Activated CD8-positive, alpha-beta memory T cell treated with anti-CD3 and anti-CD28 coated beads for 36 hours (primary cell): ENCODE results near the gene RNF19B. TPM values are rescaled to one million over a fixed set of nuclear protein-coding genes. Genes with fewer than 3 reads are reported as not detected.

Experiments used
- CTCF ChIA-PET: fragments of 350-600 bp; sonication (Branson Sonifier 250); formaldehyde crosslinking; loops from one replicate; lab custom pipeline; 2021; ENCODE audit warnings: antibody characterized with exemption; lab: Charles Lee
- POLR2A ChIA-PET: fragments of 350-600 bp; sonication (Branson Sonifier 250); formaldehyde crosslinking; loops from one replicate; lab custom pipeline; 2021; ENCODE audit warnings: antibody characterized with exemption; lab: Charles Lee
- total RNA-seq, 2 experiments: library from RNA; stranded (reverse); gene quantifications; one replicate each; pipeline ENCODE4 v1.2.3, GENCODE V29; 2021

The RNF19B gene
- 10 to 100 TPM; 21.7 to 22.5 TPM for total RNA-seq

- ChIA-PET POLR2A (interaction anchor here (0.5 to 1.5 kb wide), 9 partner anchors 11 to 53 kb away, joined by 3 to 6 read pairs (median 3); no protein-coding TSS in a partner anchor), CTCF (interaction anchor here (1.3 kb wide), 1 partner anchor 162 kb away, joined by 6 read pairs; no protein-coding TSS in a partner anchor)
Observed at GRCh38 chr1:32964461-32965250, at the start of gene RNF19B. RNF19B (minus strand) TSS chr1:32964809; CDS start chr1:32964685, 124 bp downstream.

DNA sequence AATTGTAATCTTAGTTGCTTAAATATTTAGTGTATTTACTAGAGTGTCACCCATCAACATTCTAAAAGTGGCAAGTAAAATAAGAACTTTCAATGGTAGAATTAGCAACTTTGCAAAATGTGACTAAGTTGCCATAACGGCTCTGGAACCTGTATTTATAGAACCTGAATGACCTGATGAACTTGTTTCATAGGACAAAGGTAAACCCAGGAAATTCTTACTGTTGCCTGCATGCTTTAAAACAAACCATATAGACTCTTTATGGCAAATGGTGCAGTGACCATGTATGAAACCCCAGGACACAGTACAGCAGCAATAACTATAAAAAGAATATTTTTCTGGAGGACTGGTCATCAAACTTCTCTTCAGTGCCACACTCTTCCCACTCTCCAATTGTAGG, 49.2 kb upstream of the RNF19B start:
- ChIA-PET POLR2A (no interaction called here), CTCF (interaction anchor here (0.7 kb wide), 1 partner anchor 11 kb away, joined by 3 read pairs; no protein-coding TSS in a partner anchor)

DNA sequence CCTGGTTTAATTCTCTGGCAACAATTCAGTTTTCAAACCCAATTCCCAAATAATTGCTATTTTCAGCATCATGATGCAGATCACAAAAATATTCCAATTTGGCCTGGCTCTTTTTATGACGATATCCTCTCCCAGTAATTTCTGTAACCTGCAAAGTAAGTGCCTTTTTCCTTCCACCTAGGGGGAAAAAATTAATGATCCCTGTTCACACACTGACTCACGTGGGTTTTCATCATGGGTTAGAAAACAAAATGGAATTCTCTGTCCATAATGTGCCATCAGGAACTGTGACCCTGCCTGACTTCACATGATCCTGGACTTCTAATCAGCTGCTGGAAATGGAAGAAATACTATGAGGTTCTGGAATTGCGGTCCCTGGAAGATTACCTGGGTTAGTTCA, 47.6 kb upstream of the RNF19B start:
- POLR2A ChIA-PET, result no interaction called here
- CTCF ChIA-PET, result no interaction called here

- POLR2A ChIA-PET, result no interaction called here
- CTCF ChIA-PET, result no interaction called here
Observed at GRCh38 chr1:33010932-33011731, 46.5 kb upstream of the RNF19B start.

- CTCF ChIA-PET, result no interaction called here
- POLR2A ChIA-PET, result no interaction called here
Observed at GRCh38 chr1:33009561-33009960, 45.0 kb upstream of the RNF19B start.

DNA sequence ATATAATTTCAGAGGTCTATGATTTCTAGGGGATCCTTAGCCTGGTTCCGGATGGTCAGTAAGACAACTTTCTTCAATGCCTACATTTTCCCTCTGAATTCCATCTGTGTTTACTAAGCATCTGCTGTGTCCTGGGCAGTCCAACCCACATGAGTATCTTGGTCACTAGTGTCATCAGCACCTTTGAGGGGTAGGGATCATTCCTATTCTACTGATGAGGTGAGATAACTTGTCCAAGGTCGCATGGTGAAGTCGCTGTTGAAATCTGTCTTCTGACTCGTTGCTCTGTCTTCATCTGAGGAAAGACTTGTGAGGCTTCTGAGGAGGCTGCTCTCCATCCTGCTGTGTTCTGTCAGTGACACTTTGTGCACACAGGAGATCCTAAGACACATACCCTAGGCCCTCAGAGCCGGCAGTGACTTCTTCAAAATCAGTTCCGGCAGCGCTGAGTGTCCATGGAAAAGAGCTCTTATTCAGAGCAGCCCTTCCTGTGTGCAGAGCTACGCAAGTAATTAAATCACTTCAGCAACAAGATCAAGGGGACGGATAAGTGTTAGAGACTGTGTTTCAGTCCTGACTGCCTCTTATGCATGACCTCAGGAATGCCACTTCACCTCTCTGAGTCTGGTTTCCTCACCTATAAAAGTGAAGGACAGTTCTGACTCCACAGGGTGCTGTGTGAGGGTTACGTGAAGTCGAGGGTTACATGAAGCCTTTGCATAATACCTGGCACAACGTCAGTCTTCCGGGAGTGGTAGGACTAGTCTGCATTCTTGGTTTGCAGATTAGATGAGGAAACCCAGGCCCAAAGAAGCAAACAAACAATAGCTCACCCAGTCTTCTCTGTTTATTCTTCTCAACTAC, 43.7 kb upstream of the RNF19B start:
- POLR2A ChIA-PET, result interaction anchor here (0.7 kb wide), 1 partner anchor 38 kb away, joined by 5 read pairs; no protein-coding TSS in a partner anchor
- CTCF ChIA-PET, result no interaction called here

DNA sequence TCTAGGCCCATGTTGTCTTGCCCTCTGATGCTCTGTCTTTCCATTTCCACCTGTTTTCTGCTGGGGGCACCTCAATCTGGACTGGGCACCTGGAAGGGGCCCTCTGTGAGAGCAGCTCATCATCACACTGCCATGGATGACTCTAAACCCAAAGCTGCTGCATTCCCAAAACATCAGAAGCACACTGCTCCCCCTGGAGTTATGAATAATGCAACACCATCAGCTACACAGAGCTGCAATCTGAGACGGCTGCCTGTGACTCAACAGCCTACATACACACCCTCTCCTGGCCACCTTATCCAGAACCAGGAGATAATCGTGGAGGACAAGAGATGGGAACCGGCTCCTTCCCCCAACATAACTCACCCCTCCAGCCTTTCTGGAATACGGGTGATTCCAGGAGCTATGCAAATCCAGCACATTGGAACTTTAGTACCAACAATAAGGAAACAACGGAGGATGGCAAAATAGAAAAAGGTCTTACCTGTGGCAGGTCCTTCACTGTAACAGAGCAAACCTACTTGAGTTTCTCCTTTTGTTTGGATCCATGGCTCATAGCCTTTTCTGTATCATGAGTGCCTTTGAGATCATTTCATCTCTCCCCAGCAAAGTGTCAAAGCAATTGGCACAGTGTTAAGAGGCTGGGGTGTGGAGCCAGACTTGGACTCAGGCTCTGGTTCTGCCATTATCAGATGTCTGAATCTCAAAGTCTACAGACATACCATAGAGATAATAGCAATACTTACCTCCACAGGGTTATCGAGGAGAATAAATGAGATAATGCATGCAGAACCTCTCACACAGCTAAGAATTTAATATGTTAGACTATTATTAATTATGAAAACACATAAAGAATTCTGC, 42.8 kb upstream of the RNF19B start:
- POLR2A ChIA-PET, result no interaction called here
- CTCF ChIA-PET, result interaction anchor here (1.1 kb wide), 2 partner anchors 10 to 30 kb away, joined by 3 read pairs; no protein-coding TSS in a partner anchor

- ChIA-PET POLR2A (no interaction called here), CTCF (interaction anchor here (0.9 to 1.4 kb wide), 5 partner anchors 9 to 72 kb away, joined by 3 to 5 read pairs (median 4); no protein-coding TSS in a partner anchor)
Observed at GRCh38 chr1:33005838-33006421, 41.3 kb upstream of the RNF19B start.

DNA sequence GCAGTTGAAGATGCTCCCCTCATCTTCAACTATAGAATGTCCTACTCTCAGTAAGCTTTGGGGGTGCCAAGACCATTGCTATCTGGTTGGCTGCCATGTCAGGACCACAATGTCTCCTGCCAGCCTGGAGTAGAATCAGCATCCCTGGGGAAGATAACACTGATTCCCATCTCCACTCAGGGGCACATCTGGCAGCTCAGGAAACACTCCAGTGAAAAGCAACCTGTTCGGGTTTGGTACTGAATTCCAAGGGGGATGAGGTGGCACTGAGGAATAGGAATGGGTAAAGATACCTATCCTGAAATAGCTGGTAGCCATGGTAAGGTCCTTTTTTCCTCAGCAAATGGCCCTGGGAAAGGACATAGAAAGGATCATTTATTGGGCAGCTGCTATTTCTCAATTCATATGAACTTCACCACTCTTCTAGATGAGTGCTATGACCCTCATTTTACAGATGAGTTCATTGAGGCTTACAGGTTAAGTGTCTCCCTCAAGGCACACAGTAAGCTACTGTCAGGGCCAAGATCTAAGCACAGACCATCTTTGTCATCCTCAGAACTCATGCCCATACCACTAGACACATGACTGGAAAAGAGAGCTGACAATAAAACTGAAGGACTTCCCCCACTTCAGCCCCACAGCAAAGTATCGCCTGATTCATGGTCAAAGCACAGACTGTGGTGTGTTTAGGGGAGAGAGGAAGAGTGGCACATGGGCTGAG, 40.7 kb upstream of the RNF19B start:
- CTCF ChIA-PET, result interaction anchor here (0.9 to 1.4 kb wide), 5 partner anchors 9 to 72 kb away, joined by 3 to 5 read pairs (median 4); no protein-coding TSS in a partner anchor
- POLR2A ChIA-PET, result interaction anchor here (1.0 kb wide), 1 partner anchor 42 kb away, joined by 3 read pairs; no protein-coding TSS in a partner anchor

GRCh38 chr1:33004613-33005012, 40.0 kb upstream of the RNF19B start:
- ChIA-PET CTCF (interaction anchor here (0.9 to 1.4 kb wide), 3 partner anchors 42 to 71 kb away, joined by 3 to 4 read pairs (median 4); no protein-coding TSS in a partner anchor), POLR2A (interaction anchor here (1.0 kb wide), 1 partner anchor 41 kb away, joined by 3 read pairs; no protein-coding TSS in a partner anchor)

GRCh38 chr1:33003657-33004056, 39.0 kb upstream of the RNF19B start:
- ChIA-PET POLR2A (no interaction called here), CTCF (interaction anchor here (1.1 kb wide), 1 partner anchor 70 kb away, joined by 3 read pairs; no protein-coding TSS in a partner anchor)

DNA sequence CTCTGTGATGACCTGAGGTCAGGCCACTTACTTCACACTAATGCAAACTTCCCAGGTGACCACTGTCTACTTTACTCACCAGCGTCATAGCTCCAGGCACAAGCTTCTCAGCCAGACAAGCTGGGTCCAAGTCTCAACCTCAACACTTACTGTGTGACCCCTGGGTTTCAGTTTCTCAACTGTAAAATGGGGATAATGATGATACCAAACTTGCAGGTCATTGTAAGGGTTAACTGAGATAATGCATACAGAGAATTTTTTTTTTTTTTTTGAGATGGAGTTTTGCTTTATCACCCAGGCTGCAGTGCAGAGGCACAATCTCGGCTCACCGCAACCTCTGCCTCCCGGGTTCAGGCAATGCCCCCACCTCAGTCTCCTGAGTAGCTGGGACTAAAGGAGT, 37.4 kb upstream of the RNF19B start:
- POLR2A ChIA-PET, result no interaction called here
- CTCF ChIA-PET, result interaction anchor here (0.7 to 1.0 kb wide), 3 partner anchors 13 to 52 kb away, joined by 3 to 4 read pairs (median 3); no protein-coding TSS in a partner anchor

DNA sequence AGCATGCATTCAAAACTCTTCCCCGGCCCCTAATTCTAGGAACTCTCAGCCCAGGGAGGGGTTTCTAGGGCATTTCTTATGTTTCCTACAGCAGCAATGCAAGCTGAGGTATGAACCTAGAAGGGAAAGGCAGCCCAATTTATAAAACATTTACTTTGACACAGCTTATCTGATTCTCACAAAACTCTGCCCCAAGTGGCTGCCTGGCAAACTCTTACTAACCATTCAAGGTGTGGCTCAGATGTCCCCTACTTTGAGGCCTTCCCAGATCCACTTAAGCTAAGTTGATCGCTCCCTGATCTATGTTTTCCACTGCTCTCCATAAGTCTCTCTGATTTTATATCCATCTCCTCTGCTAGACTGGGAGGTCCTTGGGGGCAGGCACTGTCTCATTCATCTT, 36.7 kb upstream of the RNF19B start:
- ChIA-PET POLR2A (no interaction called here), CTCF (interaction anchor here (1.0 kb wide), 1 partner anchor 53 kb away, joined by 3 read pairs; no protein-coding TSS in a partner anchor)

DNA sequence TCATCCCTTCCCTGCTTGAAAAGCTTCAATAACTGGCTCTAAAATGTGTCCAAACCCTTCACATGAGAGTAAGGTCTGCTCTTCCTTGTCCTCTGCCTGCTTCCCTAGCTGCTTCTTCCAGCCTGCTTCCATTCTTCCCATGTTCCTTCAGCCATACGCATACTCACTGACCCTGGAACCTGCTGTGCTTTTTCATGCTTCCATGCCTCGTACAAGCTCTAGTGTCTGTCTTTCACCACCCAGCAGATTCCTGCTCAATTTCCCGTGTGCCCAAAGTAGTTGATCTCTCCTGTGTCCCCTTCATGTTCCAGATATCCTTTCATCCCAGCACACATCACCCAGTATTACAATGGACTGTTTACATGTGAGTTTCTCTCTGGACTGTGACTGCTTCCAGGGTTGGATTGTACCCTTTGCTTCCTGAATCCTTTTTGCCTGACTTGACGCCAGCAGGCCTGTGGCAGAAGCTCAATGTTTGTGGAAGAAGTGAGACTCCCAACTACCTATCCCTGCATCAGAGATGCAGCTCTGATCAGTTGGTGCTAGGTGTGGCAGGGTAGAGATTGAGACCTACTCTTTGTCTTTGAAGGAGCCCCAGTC, 35.9 kb upstream of the RNF19B start:
- POLR2A ChIA-PET, result no interaction called here
- CTCF ChIA-PET, result no interaction called here

GRCh38 chr1:32998997-32999396, 34.4 kb upstream of the RNF19B start:
- CTCF ChIA-PET, result no interaction called here
- POLR2A ChIA-PET, result no interaction called here

- ChIA-PET CTCF (interaction anchor here (0.6 to 0.9 kb wide), 2 partner anchors 9 to 92 kb away, joined by 3 to 4 read pairs; no protein-coding TSS in a partner anchor), POLR2A (interaction anchor here (0.6 kb wide), 1 partner anchor 130 kb away, joined by 3 read pairs; no protein-coding TSS in a partner anchor)
Observed at GRCh38 chr1:32998064-32998463, 33.5 kb upstream of the RNF19B start.
